SK-N-SH (cell line): ENCODE results near the gene ZNF711.

Experiments
- EP300 ChIP-seq, 2 experiments: IDR thresholded peaks; 2 replicates each; pipeline versions ENCODE4 v1.4.0 to v1.6.1; 2012; ENCODE audit warnings: borderline replicate concordance in 1 of 2, low read depth in 1 of 2, low read length in 1 of 2
- RAD21 ChIP-seq: IDR thresholded peaks from 2 replicates; pipeline ENCODE4 v1.6.1; 2012; ENCODE audit warnings: mild to moderate bottlenecking, low read length
- RXRA ChIP-seq: IDR thresholded peaks from 2 replicates; pipeline ENCODE4 v1.4.0; 2012; ENCODE audit warnings: low read depth, mild to moderate bottlenecking, borderline replicate concordance

- TF ChIP-seq EP300 (IDR thresholded peaks at IDR 0.05; ENCODE audit: borderline replicate concordance in 1 of 2, low read depth in 1 of 2, low read length in 1 of 2) (no peak), RAD21 (no peak), RXRA (no peak)
Measured at GRCh38 chrX:85303544-85303943, 59.8 kb downstream of the ZNF711 start.
